Measurements from ENCODE around the gene CDH12.

- no peak for TF ChIP-seq POLR2AphosphoS5 (IDR thresholded peaks at IDR 0.05; ENCODE audit: low read depth, low read length)
- TF ChIP-seq, protein P1, sequence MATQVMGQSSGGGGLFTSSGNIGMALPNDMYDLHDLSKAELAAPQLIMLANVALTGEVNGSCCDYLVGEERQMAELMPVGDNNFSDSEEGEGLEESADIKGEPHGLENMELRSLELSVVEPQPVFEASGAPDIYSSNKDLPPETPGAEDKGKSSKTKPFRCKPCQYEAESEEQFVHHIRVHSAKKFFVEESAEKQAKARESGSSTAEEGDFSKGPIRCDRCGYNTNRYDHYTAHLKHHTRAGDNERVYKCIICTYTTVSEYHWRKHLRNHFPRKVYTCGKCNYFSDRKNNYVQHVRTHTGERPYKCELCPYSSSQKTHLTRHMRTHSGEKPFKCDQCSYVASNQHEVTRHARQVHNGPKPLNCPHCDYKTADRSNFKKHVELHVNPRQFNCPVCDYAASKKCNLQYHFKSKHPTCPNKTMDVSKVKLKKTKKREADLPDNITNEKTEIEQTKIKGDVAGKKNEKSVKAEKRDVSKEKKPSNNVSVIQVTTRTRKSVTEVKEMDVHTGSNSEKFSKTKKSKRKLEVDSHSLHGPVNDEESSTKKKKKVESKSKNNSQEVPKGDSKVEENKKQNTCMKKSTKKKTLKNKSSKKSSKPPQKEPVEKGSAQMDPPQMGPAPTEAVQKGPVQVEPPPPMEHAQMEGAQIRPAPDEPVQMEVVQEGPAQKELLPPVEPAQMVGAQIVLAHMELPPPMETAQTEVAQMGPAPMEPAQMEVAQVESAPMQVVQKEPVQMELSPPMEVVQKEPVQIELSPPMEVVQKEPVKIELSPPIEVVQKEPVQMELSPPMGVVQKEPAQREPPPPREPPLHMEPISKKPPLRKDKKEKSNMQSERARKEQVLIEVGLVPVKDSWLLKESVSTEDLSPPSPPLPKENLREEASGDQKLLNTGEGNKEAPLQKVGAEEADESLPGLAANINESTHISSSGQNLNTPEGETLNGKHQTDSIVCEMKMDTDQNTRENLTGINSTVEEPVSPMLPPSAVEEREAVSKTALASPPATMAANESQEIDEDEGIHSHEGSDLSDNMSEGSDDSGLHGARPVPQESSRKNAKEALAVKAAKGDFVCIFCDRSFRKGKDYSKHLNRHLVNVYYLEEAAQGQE (IDR thresholded peaks at IDR 0.05; ENCODE audit: insufficient read depth in 1 of 2, low read depth in 2 of 2, low read length in 2 of 2), result no peak
- TF ChIP-seq SIN3A (IDR thresholded peaks at IDR 0.05; ENCODE audit: borderline replicate concordance, insufficient read depth, low read length), result no peak
- TF ChIP-seq TAF1 (IDR thresholded peaks at IDR 0.05; ENCODE audit: borderline replicate concordance, insufficient read depth, low read length), result no peak
Measured at GRCh38 chr5:22846693-22847092, 6.5 kb downstream of the CDH12 start.

Data from PFSK-1 (cell line).